ENCODE data around the gene CCNQ. TPM values are rescaled to one million over a fixed set of nuclear protein-coding genes. Genes with fewer than 3 reads are reported as not detected.
A peak's percentile ranks its signal among the peaks of the same experiment; 100 is the strongest.

Gene CCNQ
- total and polyA plus RNA-seq, 2 of the 8 experiments (the other 6 are each of a cell fraction or from before 2014, with no cell fraction given): 16.6 to 32.1 TPM

- CTCF ChIA-PET (ENCODE audit: partially characterized antibody): interaction anchor here (0.8 to 7.6 kb wide), 25 partner anchors 9 to 95 kb away, joined by 3 to 47 read pairs (median 4); partner anchors contain the start of gene DUSP9
- no peak for DNase-seq (ENCODE audit: low read depth in 1 of 2, low spot score in 2 of 2)
- no peak overlapping the region for H2BK20ac ChIP-seq (ENCODE audit: low read length)
These were observed 25.0 kb downstream of the CCNQ start for GRCh38 chrX:153573984-153574383.

More at GRCh38 chrX:153573984-153574383, 25.0 kb downstream of the CCNQ start:
- Histone ChIP-seq H2BK120ac (replicated peaks; ENCODE audit: low read depth, low read length) (no peak overlapping the region), H3K23me2 (ENCODE audit: low read depth, low read length) (no peaks in the 10 kb centered on the region), H3K36me3 (ENCODE audit: control insufficient read depth in 2 of 4, insufficient read depth in 4 of 4, low read length in 3 of 4) (no peaks in the 10 kb centered on the region), H2AK5ac (ENCODE audit: low read depth, low read length) (no peak overlapping the region), H3K56ac (replicated peaks; ENCODE audit: insufficient read length, low read depth, low read length) (no peak overlapping the region), H2BK12ac (ENCODE audit: low read depth, low read length) (no peak overlapping the region), H3K4ac (replicated peaks; ENCODE audit: insufficient read length, low read depth, low read length) (no peak overlapping the region), H3K4me3 (ENCODE audit: extremely low read depth in 1 of 4, insufficient read depth in 2 of 4, low read depth in 3 of 4, low read length in 4 of 4) (no peak overlapping the region), H2BK5ac (ENCODE audit: low read depth, low read length) (no peak overlapping the region), H4K8ac (ENCODE audit: extremely low read depth, insufficient read depth, low read length) (no peak overlapping the region), H4K91ac (replicated peaks; ENCODE audit: insufficient read length, low read length) (no peak overlapping the region), H3K4me1 (replicated peaks in 1 of 4; ENCODE audit: control insufficient read depth in 3 of 4, insufficient read depth in 4 of 4, low read length in 3 of 4) (peaks cover 0 to 6% (median 1%) of the 10 kb centered on the region in 4 experiments; a peak in 3 of 7 replicates), H3K79me2 (ENCODE audit: control insufficient read depth in 1 of 2, insufficient read depth in 2 of 2, low read length in 2 of 2) (no peaks in the 10 kb centered on the region), H3K9me3 (ENCODE audit: insufficient read depth in 2 of 2, low read depth in 1 of 2, low read length in 1 of 2) (no peaks in the 10 kb centered on the region), H3K79me1 (ENCODE audit: low read depth, low read length) (no peaks in the 10 kb centered on the region), H3K23ac (ENCODE audit: insufficient read length) (no peak overlapping the region), H3K9ac (replicated peaks in 1 of 4; ENCODE audit: extremely low read depth in 1 of 4, low read depth in 3 of 4, low read length in 3 of 4) (no peak overlapping the region), H2AFZ (ENCODE audit: low read length) (no peak overlapping the region), H3K27me3 (replicated peaks in 1 of 4; ENCODE audit: control insufficient read depth in 3 of 4, extremely low read depth in 1 of 4, insufficient read depth in 3 of 4, low read length in 3 of 4) (no peaks in the 10 kb centered on the region), H4K20me1 (replicated peaks in 1 of 2; ENCODE audit: control insufficient read depth in 1 of 2, insufficient read depth in 2 of 2, low read length in 2 of 2) (no peaks in the 10 kb centered on the region), H3K4me2 (ENCODE audit: insufficient read depth in 1 of 2, low read depth in 2 of 2, low read length in 2 of 2) (no peak overlapping the region), H3K27ac (ENCODE audit: low read depth, low read length) (no peak overlapping the region), H3K14ac (ENCODE audit: insufficient read length) (no peak overlapping the region), H4K5ac (ENCODE audit: insufficient read length, low read depth, low read length) (no peak overlapping the region), H2BK15ac (ENCODE audit: low read length) (no peak overlapping the region), H3K18ac (ENCODE audit: extremely low read depth, low read length) (no peak overlapping the region)
- POLR2A ChIA-PET (ENCODE audit: partially characterized antibody): no interaction called here
- peak; percentile 81 for FAIRE-seq
- TF ChIP-seq RFX5 (IDR thresholded peaks at IDR 0.05; ENCODE audit: borderline replicate concordance, low read depth, low read length): no peak
- TF ChIP-seq RXRA (IDR thresholded peaks at IDR 0.05; ENCODE audit: insufficient read depth, low read depth, low read length): no peak
- TF ChIP-seq CTCF (IDR thresholded peaks at IDR 0.05; ENCODE audit: control extremely low read depth in 1 of 3, insufficient read depth in 1 of 3, low read depth in 1 of 3, low read length in 3 of 3): peak in 1 of 3 experiments; percentile 19; a peak in 2 of 4 replicates
- no peak for TF ChIP-seq CTBP2 (IDR thresholded peaks at IDR 0.05; ENCODE audit: borderline replicate concordance, insufficient read depth, insufficient read length, low read length)
- peak in 1 of 2 experiments; percentile 17; a peak in 1 of 4 replicates for TF ChIP-seq RAD21 (IDR thresholded peaks at IDR 0.05 in 1 of 2, conservative IDR thresholded peaks at IDR 0.05 in 1 of 2; ENCODE audit: low read depth in 2 of 2, low read length in 2 of 2)
- WGBS, 2 experiments (ENCODE audit: extremely low coverage in 1 of 2, insufficient coverage in 1 of 2, insufficient read length in 1 of 2, insufficient replicate concordance in 2 of 2, low coverage in 1 of 2, low lambda C conversion rate in 2 of 2, missing lambda C conversion rate in 1 of 2): 80% methylated on average over 4 of the region's 4 CpGs; no CpG with 5 or more reads in 1 of the 2 experiments

Data from H1 (cell line).